H9 (cell line): Measurements from ENCODE around the gene ACYP2. TPM values are rescaled to one million over a fixed set of nuclear protein-coding genes. Genes with fewer than 3 reads are reported as not detected.

Experiments
- DNase-seq: peaks from one replicate; pipeline ENCODE4 v3.0.0-alpha.2; 2017
- H2AFZ ChIP-seq: one replicate; pipeline ENCODE4 v1.6.1; 2013; ENCODE audit warnings: mild to moderate bottlenecking, low read length, control low read depth, moderate library complexity
- H2AK5ac ChIP-seq: 2 replicates; pipeline ENCODE4 v1.6.1; 2013; ENCODE audit warnings: low read length, control low read depth, mixed read lengths; ENCODE audit not compliant: insufficient read length
- H2BK120ac ChIP-seq: one replicate; pipeline ENCODE4 v1.6.1; 2013; ENCODE audit warnings: low read depth, mild to moderate bottlenecking, low read length, control low read depth, inconsistent platforms; ENCODE audit not compliant: poor library complexity, severe bottlenecking
- H2BK12ac ChIP-seq: 2 replicates; pipeline ENCODE4 v1.6.1; 2013; ENCODE audit warnings: low read length, control low read depth, mixed read lengths, low read depth; ENCODE audit not compliant: insufficient read length
- H2BK15ac ChIP-seq: 2 replicates; pipeline ENCODE4 v1.6.1; 2013; ENCODE audit warnings: low read depth, low read length, control low read depth
- H2BK20ac ChIP-seq: one replicate; pipeline ENCODE4 v1.6.1; 2013; ENCODE audit warnings: low read depth, mild to moderate bottlenecking, low read length, control low read depth, inconsistent platforms; ENCODE audit not compliant: poor library complexity, severe bottlenecking
- H2BK5ac ChIP-seq: 2 replicates; pipeline ENCODE4 v1.6.1; 2013; ENCODE audit warnings: low read length, control low read depth, mixed read lengths; ENCODE audit not compliant: insufficient read length
- H3K14ac ChIP-seq: 2 replicates; pipeline ENCODE4 v1.6.1; 2013; ENCODE audit warnings: low read length, control low read depth; ENCODE audit not compliant: insufficient read depth
- H3K18ac ChIP-seq: 2 replicates; pipeline ENCODE4 v1.6.1; 2013; ENCODE audit warnings: low read depth, mild to moderate bottlenecking, mixed read lengths, low read length, control low read depth; ENCODE audit not compliant: insufficient read length
- H3K23ac ChIP-seq: 2 replicates; pipeline ENCODE4 v1.6.1; 2013; ENCODE audit warnings: low read length, control low read depth, mixed read lengths, low read depth; ENCODE audit not compliant: insufficient read length
- H3K23me2 ChIP-seq: 2 replicates; pipeline ENCODE4 v1.6.1; 2013; ENCODE audit warnings: low read depth, mild to moderate bottlenecking, mixed read lengths, low read length, control low read depth; ENCODE audit not compliant: insufficient read length, poor library complexity, severe bottlenecking
- H3K27ac ChIP-seq: 2 replicates; pipeline ENCODE4 v1.5.1; 2013; ENCODE audit warnings: low read length, control low read depth, mixed read lengths, low read depth; ENCODE audit not compliant: insufficient read length
- H3K27me3 ChIP-seq: 2 replicates; pipeline ENCODE4 v1.6.1; 2013; ENCODE audit warnings: low read length, control low read depth, inconsistent platforms; ENCODE audit not compliant: insufficient read depth
- H3K4ac ChIP-seq: 2 replicates; pipeline ENCODE4 v1.6.1; 2013; ENCODE audit warnings: low read depth, mild to moderate bottlenecking, control low read depth, inconsistent platforms, low read length, moderate library complexity
- H3K4me1 ChIP-seq: 2 replicates; pipeline ENCODE4 v1.6.1; 2013; ENCODE audit warnings: low read length, control low read depth, inconsistent platforms; ENCODE audit not compliant: insufficient read depth
- H3K4me2 ChIP-seq: 2 replicates; pipeline ENCODE4 v1.6.1; 2013; ENCODE audit warnings: low read length, control low read depth, mixed read lengths; ENCODE audit not compliant: insufficient read length, insufficient read depth
- H3K56ac ChIP-seq: 2 replicates; pipeline ENCODE4 v1.6.1; 2013; ENCODE audit warnings: low read depth, mild to moderate bottlenecking, mixed read lengths, low read length, control low read depth; ENCODE audit not compliant: insufficient read length
- H3K79me1 ChIP-seq: 2 replicates; pipeline ENCODE4 v1.6.1; 2013; ENCODE audit warnings: low read depth, mild to moderate bottlenecking, moderate library complexity, low read length, control low read depth, inconsistent platforms; ENCODE audit not compliant: insufficient read depth, poor library complexity, severe bottlenecking
- H3K79me2 ChIP-seq: 2 replicates; pipeline ENCODE4 v1.6.1; 2013; ENCODE audit warnings: low read length, control low read depth, inconsistent platforms; ENCODE audit not compliant: insufficient read depth
- H3K9ac ChIP-seq: 2 replicates; pipeline ENCODE4 v1.6.1; 2013; ENCODE audit warnings: low read length, control low read depth, mixed read lengths; ENCODE audit not compliant: insufficient read length; ENCODE audit errors: extremely low read depth
- H3K9me3 ChIP-seq: one replicate; pipeline ENCODE4 v1.6.1; 2013; ENCODE audit warnings: low read depth, low read length, inconsistent platforms; ENCODE audit not compliant: control insufficient read depth
- H3T11ph ChIP-seq: one replicate; pipeline ENCODE4 v1.6.1; 2013; ENCODE audit warnings: mild to moderate bottlenecking, low read length, control low read depth, inconsistent platforms
- H4K20me1 ChIP-seq: one replicate; pipeline ENCODE4 v1.6.1; 2013; ENCODE audit not compliant: control insufficient read depth, insufficient read length, insufficient read depth
- H4K5ac ChIP-seq: 2 replicates; pipeline ENCODE4 v1.6.1; 2013; ENCODE audit warnings: low read depth, mild to moderate bottlenecking, mixed read lengths, low read length, control low read depth; ENCODE audit not compliant: insufficient read length
- H4K8ac ChIP-seq: replicated peaks from 2 replicates; pipeline ENCODE4 v1.6.1; 2013; ENCODE audit warnings: low read length, control low read depth, mixed read lengths, low read depth; ENCODE audit not compliant: insufficient read length
- H4K91ac ChIP-seq: 2 replicates; pipeline ENCODE4 v1.6.1; 2013; ENCODE audit warnings: low read depth, mild to moderate bottlenecking, moderate library complexity, mixed read lengths, low read length, control low read depth; ENCODE audit not compliant: insufficient read length
- H3K27ac Mint-ChIP-seq, 3 experiments: 2 replicates in 2 of 3; 3 replicates in 1 of 3; pipeline ENCODE4 v1.8.0; 2020 to 2021; ENCODE audit warnings: mixed read lengths in 3 of 3, mild to moderate bottlenecking in 1 of 3, moderate library complexity in 1 of 3
- H3K27me3 Mint-ChIP-seq: 2 replicates; pipeline ENCODE4 v1.8.0; 2021; ENCODE audit warnings: low read depth, mild to moderate bottlenecking, moderate library complexity, mixed read lengths
- H3K36me3 Mint-ChIP-seq, 3 experiments: 2 replicates in 2 of 3; 3 replicates in 1 of 3; pipeline ENCODE4 v1.8.0; 2020 to 2021; ENCODE audit warnings: low read depth in 3 of 3, mixed read lengths in 3 of 3; ENCODE audit not compliant: insufficient read depth in 1 of 3
- H3K4me1 Mint-ChIP-seq, 2 experiments: 2 replicates each; pipeline ENCODE4 v1.8.0; 2020; ENCODE audit warnings: mixed read lengths in 2 of 2
- H3K4me3 Mint-ChIP-seq, 2 experiments: 2 replicates in 1 of 2; 3 replicates in 1 of 2; pipeline ENCODE4 v1.8.0; 2020 to 2021; ENCODE audit warnings: mild to moderate bottlenecking in 2 of 2, mixed read lengths in 2 of 2, moderate library complexity in 1 of 2
- H3K9me3 Mint-ChIP-seq, 2 experiments: 2 replicates in 1 of 2; 3 replicates in 1 of 2; pipeline ENCODE4 v1.8.0; 2020; ENCODE audit warnings: mild to moderate bottlenecking in 2 of 2, mixed read lengths in 2 of 2, moderate library complexity in 1 of 2
- WGBS: extraction: QIAGEN DNeasy Blood & Tissue Kit; methylation state at CpG from one replicate; pipeline ENCODE4 v1.1.7; 2013; ENCODE audit warnings: missing lambda C conversion rate, low lambda C conversion rate, mixed read lengths; ENCODE audit not compliant: insufficient read length; ENCODE audit errors: extremely low coverage; 5-methylcytosine and 5-hydroxymethylcytosine counted together
- total RNA-seq: library from RNA; stranded (reverse); gene quantifications from 2 replicates; pipeline ENCODE4 v1.2.1, GENCODE V29; 2021
- TF ChIP-seq, protein P1 (sequence below): fragments of 200-600 bp; sonication (generic); conservative IDR thresholded peaks from 3 replicates; pipeline ENCODE4 v1.8.0; 2021; ENCODE audit warnings: antibody characterized with exemption, mild to moderate bottlenecking

Gene ACYP2
- total RNA-seq, 1 experiment from 2014 or later: 3.2 TPM

- Mint-ChIP-seq H3K27me3 (peaks cover 29% of the 10 kb centered on the region), H3K36me3 (no peaks in the 10 kb centered on the region), H3K9me3 (no peaks in the 10 kb centered on the region; a peak in 1 of 5 replicates), H3K27ac (no peak overlapping the region), H3K4me3 (no peak overlapping the region), H3K4me1 (peaks cover 9 to 13% of the 10 kb centered on the region in 2 experiments)
- H3K23ac ChIP-seq: no peak overlapping the region
- no peaks in the 10 kb centered on the region for H3K79me2 ChIP-seq
- no peaks in the 10 kb centered on the region for H3K79me1 ChIP-seq
- H4K20me1 ChIP-seq: no peaks in the 10 kb centered on the region
- no peak overlapping the region for H3T11ph ChIP-seq
- no peak overlapping the region for H2BK120ac ChIP-seq
- no peak overlapping the region for H4K91ac ChIP-seq
- no peak overlapping the region for H3K56ac ChIP-seq
- no peak overlapping the region for H2BK12ac ChIP-seq
- no peak overlapping the region for H3K27ac ChIP-seq
- no peaks in the 10 kb centered on the region for H3K23me2 ChIP-seq
- H3K27me3 ChIP-seq: no peaks in the 10 kb centered on the region
- H2AFZ ChIP-seq: no peak overlapping the region
- DNase-seq: no peak
- no peak overlapping the region for H4K5ac ChIP-seq
- no peak overlapping the region for H3K4ac ChIP-seq
- no peaks in the 10 kb centered on the region for H3K9me3 ChIP-seq
- no peak overlapping the region for H3K9ac ChIP-seq
- no peak overlapping the region for H3K18ac ChIP-seq
- H3K4me1 ChIP-seq: no peaks in the 10 kb centered on the region; the same call in 1 of the 2 replicates
- H3K14ac ChIP-seq: no peak overlapping the region
- no peak overlapping the region for H2BK5ac ChIP-seq
- no peak overlapping the region for H2BK20ac ChIP-seq
- no peak overlapping the region for H2BK15ac ChIP-seq
- no peak overlapping the region for H3K4me2 ChIP-seq
- WGBS: no CpG with 5 or more reads among the region's 3 CpGs
- H2AK5ac ChIP-seq: no peak overlapping the region
- TF ChIP-seq, protein P1, sequence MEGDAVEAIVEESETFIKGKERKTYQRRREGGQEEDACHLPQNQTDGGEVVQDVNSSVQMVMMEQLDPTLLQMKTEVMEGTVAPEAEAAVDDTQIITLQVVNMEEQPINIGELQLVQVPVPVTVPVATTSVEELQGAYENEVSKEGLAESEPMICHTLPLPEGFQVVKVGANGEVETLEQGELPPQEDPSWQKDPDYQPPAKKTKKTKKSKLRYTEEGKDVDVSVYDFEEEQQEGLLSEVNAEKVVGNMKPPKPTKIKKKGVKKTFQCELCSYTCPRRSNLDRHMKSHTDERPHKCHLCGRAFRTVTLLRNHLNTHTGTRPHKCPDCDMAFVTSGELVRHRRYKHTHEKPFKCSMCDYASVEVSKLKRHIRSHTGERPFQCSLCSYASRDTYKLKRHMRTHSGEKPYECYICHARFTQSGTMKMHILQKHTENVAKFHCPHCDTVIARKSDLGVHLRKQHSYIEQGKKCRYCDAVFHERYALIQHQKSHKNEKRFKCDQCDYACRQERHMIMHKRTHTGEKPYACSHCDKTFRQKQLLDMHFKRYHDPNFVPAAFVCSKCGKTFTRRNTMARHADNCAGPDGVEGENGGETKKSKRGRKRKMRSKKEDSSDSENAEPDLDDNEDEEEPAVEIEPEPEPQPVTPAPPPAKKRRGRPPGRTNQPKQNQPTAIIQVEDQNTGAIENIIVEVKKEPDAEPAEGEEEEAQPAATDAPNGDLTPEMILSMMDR: no peak
- no peak overlapping the region for H4K8ac ChIP-seq
Measured at GRCh38 chr2:54284826-54285225, 169.4 kb downstream of the ACYP2 start.
